GM23338 (cell line): Measurements from ENCODE around the gene CD6. TPM values are rescaled to one million over a fixed set of nuclear protein-coding genes. Genes with fewer than 3 reads are reported as not detected.
A peak's percentile ranks its signal among the peaks of the same experiment; 100 is the strongest.

Experiments
- ATAC-seq: fragments of 200-7000 bp; cut with Tn5 transposase; 3 replicates; pipeline ENCODE4 v1.9.1; 2020
- DNase-seq: peaks from one replicate; pipeline ENCODE4 v3.0.0-alpha.2; 2015; ENCODE audit warnings: low spot score
- H2AFZ ChIP-seq: fragments of 200-600 bp; sonication (generic); 2 replicates; pipeline ENCODE4 v1.8.0; 2016; ENCODE audit warnings: antibody characterized with exemption, mild to moderate bottlenecking, moderate library complexity
- H3F3A ChIP-seq: fragments of 200-600 bp; sonication (generic); replicated peaks from 2 replicates; pipeline ENCODE4 v1.8.0; 2017; ENCODE audit warnings: antibody characterized with exemption, mixed run types, low read depth
- H3K27ac ChIP-seq: fragments of 200-600 bp; sonication (generic); 2 replicates; pipeline ENCODE4 v1.6.1; 2016; ENCODE audit warnings: low read depth
- H3K27me3 ChIP-seq: fragments of 200-600 bp; sonication (generic); 2 replicates; pipeline ENCODE4 v1.8.0; 2016; ENCODE audit warnings: mild to moderate bottlenecking, mixed run types, moderate library complexity; ENCODE audit not compliant: insufficient read depth
- H3K36me3 ChIP-seq: fragments of 200-600 bp; sonication (generic); 2 replicates; pipeline ENCODE4 v1.8.0; 2016; ENCODE audit warnings: mild to moderate bottlenecking; ENCODE audit not compliant: insufficient read depth
- H3K4me1 ChIP-seq: fragments of 200-600 bp; sonication (generic); 2 replicates; pipeline ENCODE4 v1.8.0; 2016; ENCODE audit warnings: mild to moderate bottlenecking, moderate library complexity; ENCODE audit not compliant: insufficient read depth
- H3K4me2 ChIP-seq: fragments of 200-600 bp; sonication (generic); 2 replicates; pipeline ENCODE4 v1.7.1; 2017; ENCODE audit warnings: mixed run types
- H3K4me3 ChIP-seq: fragments of 200-600 bp; sonication (generic); 2 replicates; pipeline ENCODE4 v1.6.1; 2016; ENCODE audit warnings: mixed run types
- H3K79me2 ChIP-seq: fragments of 200-600 bp; sonication (generic); replicated peaks from 2 replicates; pipeline ENCODE4 v1.8.0; 2017; ENCODE audit warnings: mild to moderate bottlenecking; ENCODE audit not compliant: insufficient read depth
- H3K9me2 ChIP-seq: fragments of 200-600 bp; sonication (generic); 2 replicates; pipeline ENCODE4 v1.8.0; 2017; ENCODE audit not compliant: insufficient read depth
- H4K20me1 ChIP-seq: fragments of 200-600 bp; sonication (generic); replicated peaks from 2 replicates; pipeline ENCODE4 v1.8.0; 2017; ENCODE audit warnings: mild to moderate bottlenecking; ENCODE audit not compliant: insufficient read depth
- H3K27ac Mint-ChIP-seq: 2 replicates; pipeline ENCODE4 v1.8.0; 2020; ENCODE audit warnings: inconsistent platforms, mild to moderate bottlenecking, moderate library complexity, mixed read lengths
- H3K27me3 Mint-ChIP-seq: 3 replicates; pipeline ENCODE4 v1.8.0; 2022; ENCODE audit warnings: low read depth, mild to moderate bottlenecking, moderate library complexity, mixed read lengths, inconsistent platforms; ENCODE audit not compliant: insufficient read depth, poor library complexity
- H3K36me3 Mint-ChIP-seq: 3 replicates; pipeline ENCODE4 v1.8.0; 2021; ENCODE audit warnings: low read depth, mild to moderate bottlenecking, inconsistent platforms, moderate library complexity, mixed read lengths
- H3K4me1 Mint-ChIP-seq: 3 replicates; pipeline ENCODE4 v1.8.0; 2020; ENCODE audit warnings: mild to moderate bottlenecking, inconsistent platforms, mixed read lengths
- H3K4me3 Mint-ChIP-seq: 3 replicates; pipeline ENCODE4 v1.8.0; 2021; ENCODE audit warnings: moderate library complexity, mild to moderate bottlenecking, inconsistent platforms, mixed read lengths
- H3K9me3 Mint-ChIP-seq: 3 replicates; pipeline ENCODE4 v1.8.0; 2020; ENCODE audit warnings: moderate library complexity, mild to moderate bottlenecking, inconsistent platforms, mixed read lengths
- CTCF ChIP-seq, 2 experiments: fragments of 200-600 bp in 1 of 2; sonication (generic) in 1 of 2; conservative IDR thresholded peaks; 2 replicates each; pipeline versions ENCODE4 v1.5.1 to v1.6.1; 2016 to 2017; ENCODE audit warnings: antibody characterized with exemption in 2 of 2, low read depth in 2 of 2, mild to moderate bottlenecking in 2 of 2, moderate library complexity in 1 of 2
- EZH2 ChIP-seq: fragments of 200-600 bp; sonication (generic); IDR thresholded peaks from one replicate; pipeline ENCODE4 v1.8.0; 2017; ENCODE audit warnings: antibody characterized with exemption, mild to moderate bottlenecking, low read depth; ENCODE audit not compliant: unreplicated experiment
- JUNB ChIP-seq: IDR thresholded peaks from one replicate; pipeline ENCODE4 v1.6.1; 2016; ENCODE audit warnings: antibody characterized with exemption; ENCODE audit not compliant: unreplicated experiment
- NANOG ChIP-seq: IDR thresholded peaks from 2 replicates; pipeline ENCODE4 v1.6.1; 2016; ENCODE audit warnings: antibody characterized with exemption, borderline replicate concordance
- REST ChIP-seq: IDR thresholded peaks from one replicate; pipeline ENCODE4 v1.6.1; 2018; ENCODE audit warnings: antibody characterized with exemption; ENCODE audit not compliant: unreplicated experiment
- STAT1 ChIP-seq: IDR thresholded peaks from one replicate; pipeline ENCODE4 v1.6.1; 2016; ENCODE audit warnings: antibody characterized with exemption; ENCODE audit not compliant: unreplicated experiment
- ZNF114 ChIP-seq: fragments of 250-450 bp; sonication (Bioruptor Pico); IDR thresholded peaks from 2 replicates; pipeline ENCODE4 v1.5.0; 2020; ENCODE audit warnings: mild to moderate bottlenecking, moderate library complexity
- polyA plus RNA-seq: library from polyadenylated mRNA; unstranded; fragments of >200 nt; fragmentation: Nextera tagmentation; extraction: Ambion mirVana; gene quantifications from 2 replicates; pipeline ENCODE4 v1.2.1, GENCODE V29; 2016
- total RNA-seq: library from RNA; depleted of rRNA; stranded (reverse); fragments of >200 nt; shearing (Covaris generic); gene quantifications from 2 replicates; pipeline ENCODE4 v1.2.3, GENCODE V29; 2014

Gene CD6
- total and polyA plus RNA-seq, 2 experiments from 2014 or later = 0.49 TPM; not detected in 1

- ATAC-seq (peak; percentile 35; the same call in 2 of the 3 replicates), DNase-seq (no peak)
- no peaks in the 10 kb centered on the region for H3K79me2 ChIP-seq
- no peaks in the 10 kb centered on the region for H3K4me1 ChIP-seq
- H3K9me2 ChIP-seq = no peaks in the 10 kb centered on the region
- H3K36me3 Mint-ChIP-seq = no peaks in the 10 kb centered on the region
- no peak overlapping the region for H3K27ac ChIP-seq
- H3K4me1 Mint-ChIP-seq = no peaks in the 10 kb centered on the region
- peaks cover 5% of the 10 kb centered on the region for H3K27me3 Mint-ChIP-seq
- no peaks in the 10 kb centered on the region for H3K27me3 ChIP-seq
- TF ChIP-seq ZNF114 (CRISPR knock-in tag) (no peak), REST (no peak), NANOG (no peak), JUNB (no peak), CTCF (conservative IDR thresholded peaks at IDR 0.05; ENCODE audit: low read depth in 2 of 2) (no peak), STAT1 (no peak), EZH2 (no peak)
- no peaks in the 10 kb centered on the region for H3F3A ChIP-seq
- no peak overlapping the region for H3K4me2 ChIP-seq
- no peak overlapping the region for H3K4me3 ChIP-seq
- H3K4me3 Mint-ChIP-seq = no peak overlapping the region
- no peaks in the 10 kb centered on the region for H3K36me3 ChIP-seq
- H3K27ac Mint-ChIP-seq = no peak overlapping the region
- H3K9me3 Mint-ChIP-seq = no peaks in the 10 kb centered on the region
- H4K20me1 ChIP-seq = no peaks in the 10 kb centered on the region
- no peak overlapping the region for H2AFZ ChIP-seq
These were observed 13.2 kb downstream of the CD6 start for GRCh38 chr11:60984636-60985035.

GRCh38 chr11:60985501-60985900 lies 14.0 kb downstream of the CD6 start:
- no peaks in the 10 kb centered on the region for H3K79me2 ChIP-seq
- H3K9me2 ChIP-seq = no peaks in the 10 kb centered on the region
- no peak overlapping the region for H3K4me3 ChIP-seq
- H3K27me3 Mint-ChIP-seq = peaks cover 5% of the 10 kb centered on the region
- DNase-seq (no peak), ATAC-seq (no peak)
- no peak overlapping the region for H3K4me3 Mint-ChIP-seq
- no peaks in the 10 kb centered on the region for H3K36me3 ChIP-seq
- no peak overlapping the region for H3K27ac ChIP-seq
- H3K4me1 Mint-ChIP-seq = no peaks in the 10 kb centered on the region
- H3K9me3 Mint-ChIP-seq = no peaks in the 10 kb centered on the region
- no peak overlapping the region for H3K27ac Mint-ChIP-seq
- no peaks in the 10 kb centered on the region for H3K27me3 ChIP-seq
- no peaks in the 10 kb centered on the region for H3K36me3 Mint-ChIP-seq
- no peaks in the 10 kb centered on the region for H4K20me1 ChIP-seq
- H2AFZ ChIP-seq = no peak overlapping the region
- no peak overlapping the region for H3K4me2 ChIP-seq
- H3F3A ChIP-seq = no peaks in the 10 kb centered on the region
- H3K4me1 ChIP-seq = no peaks in the 10 kb centered on the region
- TF ChIP-seq CTCF (conservative IDR thresholded peaks at IDR 0.05; ENCODE audit: low read depth in 2 of 2) (no peak), REST (no peak), JUNB (no peak), EZH2 (no peak), ZNF114 (CRISPR knock-in tag) (no peak)
